Ovary (tissue), 9 donors: ENCODE measurements around the gene ALPG. TPM values are rescaled to one million over a fixed set of nuclear protein-coding genes. Genes with fewer than 3 reads are reported as not detected.

ENCODE experiments used
- DNase-seq, 5 donors: peaks; one replicate each; pipeline ENCODE4 v3.0.0-alpha.2; 2019 to 2020
- H3K27ac ChIP-seq, 2 donors: fragments of 200-600 bp; one replicate each; pipeline versions ENCODE4 v1.5.1 to v1.8.0; 2019 to 2022
- H3K27me3 ChIP-seq: fragments of 200-600 bp; one replicate; pipeline ENCODE4 v1.8.0; 2022
- H3K36me3 ChIP-seq: fragments of 200-600 bp; sonication (generic); one replicate; pipeline ENCODE4 v1.5.1; 2019
- H3K4me1 ChIP-seq: one replicate; pipeline ENCODE4 v1.8.1; 2013; ENCODE audit warnings: mild to moderate bottlenecking, moderate library complexity; ENCODE audit not compliant: insufficient read depth
- H3K4me3 ChIP-seq: fragments of 200-600 bp; sonication (generic); one replicate; pipeline ENCODE4 v1.5.1; 2017
- H3K9me3 ChIP-seq, 2 donors: fragments of 200-600 bp in 1 of 2; sonication (generic) in 1 of 2; one replicate each; pipeline versions ENCODE4 v1.5.1 to v1.8.1; 2013 to 2019; ENCODE audit warnings: mild to moderate bottlenecking in 1 of 2, moderate library complexity in 1 of 2
- EP300 ChIP-seq: sonication (generic); formaldehyde crosslinking; IDR thresholded peaks from one replicate; pipeline ENCODE4 v1.6.1; 2017; ENCODE audit warnings: antibody characterized with exemption
- POLR2A ChIP-seq: fragments of 450-650 bp; IDR thresholded peaks from one replicate; pipeline ENCODE4 v1.6.1; 2017; ENCODE audit warnings: antibody characterized with exemption, mild to moderate bottlenecking, moderate library complexity
- WGBS, 3 donors: extraction: QIAGEN DNeasy Blood & Tissue Kit in 1 of 3; methylation state at CpG; one replicate each; pipeline versions ENCODE4 v1.1.5 to v1.1.7; 2013 to 2017; 5-methylcytosine and 5-hydroxymethylcytosine counted together
- intact Hi-C, 4 donors: fragments of 100-400 bp; cut with DNase I; formaldehyde crosslinking; loops; one replicate each; pipeline versions ENCODE4 v1.11.0 to v1.15.1; 2022 to 2023
- polyA plus RNA-seq, 2 donors: library from polyadenylated mRNA; stranded (reverse); fragments of 200-250 nt in 1 of 2; fragments of 350-450 nt in 1 of 2; fragmentation: Illumina TruSeq in 1 of 2; extraction: RNeasy Lipid Tissue Mini Kit (QIAGEN cat#74804) in 1 of 2; gene quantifications; one replicate each; pipeline ENCODE4 v1.2.3, GENCODE V29; 2013 to 2014
- total RNA-seq, 7 donors: library from RNA; depleted of rRNA in 2 of 7; stranded (reverse); fragments of >200 nt in 2 of 7; fragmentation: NEBNext Ultra II Directional in 3 of 7; extraction: Animal tissue kit (Norgen Biotek cat#: 25700) in 3 of 7; gene quantifications; one replicate each; pipeline versions ENCODE4 v1.1.0 to v1.2.4, GENCODE V29; 2016 to 2023
- TF ChIP-seq, protein P1 (sequence below), 3 donors: fragments of 450-650 bp in 2 of 3; fragments of 200-600 bp in 1 of 3; IDR thresholded peaks; one replicate each; pipeline versions ENCODE4 v1.5.1 to v1.8.0; 2016 to 2022; ENCODE audit warnings: antibody characterized with exemption in 3 of 3, mild to moderate bottlenecking in 1 of 3
- donor health status: DM: no; HTN: no; CAD: no; lungs with moderate emphysema.
- donor health status: DM: no; HTN: no; CAD: no.
- donor health status: Bipolar disorder and iron deficiency.
- donor health status: DM: yes; HTN: yes; CAD: no.
- donor health status: DM: no; HTN: no; CAD: no.
- donor health status: DM: yes; HTN: yes; CAD: no.

ALPG gene
- total and polyA plus RNA-seq, 9 donors, result 0.02 to 0.36 (median 0.11) TPM; not detected in 6

DNA sequence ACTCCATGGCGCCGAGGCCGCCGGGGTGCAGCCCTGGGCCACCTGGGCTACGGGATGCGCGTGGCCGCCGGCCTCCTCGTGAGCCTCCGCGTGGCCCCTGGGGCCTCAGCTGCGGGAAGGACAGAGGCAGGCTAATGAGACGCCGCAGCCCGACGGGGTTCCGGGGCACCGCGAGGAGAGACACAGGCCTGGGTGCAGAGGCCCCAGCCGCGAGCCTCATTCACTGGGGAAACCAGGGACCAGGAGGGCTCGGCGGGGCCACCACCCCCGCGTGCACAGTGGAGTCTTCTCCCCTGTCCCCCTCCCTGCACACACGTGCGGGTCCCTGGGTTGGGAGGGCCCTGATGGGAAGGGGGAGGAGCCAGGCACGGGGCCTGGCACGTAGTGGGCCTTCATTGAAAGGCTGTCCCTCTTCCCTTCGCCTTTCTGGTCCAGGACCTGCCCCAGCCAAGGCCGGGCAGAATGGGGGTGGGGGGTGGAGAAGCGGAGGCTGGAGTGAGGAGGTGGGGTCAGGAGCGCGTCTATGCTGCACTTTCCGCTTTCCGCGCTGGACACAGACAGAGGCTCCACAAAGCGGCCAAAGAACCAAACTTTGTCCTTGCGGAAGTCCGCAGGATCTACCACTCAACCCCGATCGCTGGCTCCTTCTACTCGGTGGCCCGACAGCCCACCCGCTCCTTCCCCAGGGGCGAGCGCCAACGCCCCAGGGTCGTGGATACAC, 19.0 kb upstream of the ALPG start:
- no peaks in the 10 kb centered on the region for H3K27me3 ChIP-seq
- intact Hi-C loops, result no loop called here
- H3K36me3 ChIP-seq, result no peaks in the 10 kb centered on the region
- no peaks in the 10 kb centered on the region for H3K9me3 ChIP-seq
- H3K4me3 ChIP-seq, result no peak overlapping the region
- DNase-seq, result no peak
- TF ChIP-seq POLR2A (no peak), EP300 (no peak)
- TF ChIP-seq, protein P1, sequence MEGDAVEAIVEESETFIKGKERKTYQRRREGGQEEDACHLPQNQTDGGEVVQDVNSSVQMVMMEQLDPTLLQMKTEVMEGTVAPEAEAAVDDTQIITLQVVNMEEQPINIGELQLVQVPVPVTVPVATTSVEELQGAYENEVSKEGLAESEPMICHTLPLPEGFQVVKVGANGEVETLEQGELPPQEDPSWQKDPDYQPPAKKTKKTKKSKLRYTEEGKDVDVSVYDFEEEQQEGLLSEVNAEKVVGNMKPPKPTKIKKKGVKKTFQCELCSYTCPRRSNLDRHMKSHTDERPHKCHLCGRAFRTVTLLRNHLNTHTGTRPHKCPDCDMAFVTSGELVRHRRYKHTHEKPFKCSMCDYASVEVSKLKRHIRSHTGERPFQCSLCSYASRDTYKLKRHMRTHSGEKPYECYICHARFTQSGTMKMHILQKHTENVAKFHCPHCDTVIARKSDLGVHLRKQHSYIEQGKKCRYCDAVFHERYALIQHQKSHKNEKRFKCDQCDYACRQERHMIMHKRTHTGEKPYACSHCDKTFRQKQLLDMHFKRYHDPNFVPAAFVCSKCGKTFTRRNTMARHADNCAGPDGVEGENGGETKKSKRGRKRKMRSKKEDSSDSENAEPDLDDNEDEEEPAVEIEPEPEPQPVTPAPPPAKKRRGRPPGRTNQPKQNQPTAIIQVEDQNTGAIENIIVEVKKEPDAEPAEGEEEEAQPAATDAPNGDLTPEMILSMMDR (IDR thresholded peaks at IDR 0.05), result no peak
- H3K27ac ChIP-seq, result no peak overlapping the region
- H3K4me1 ChIP-seq, result peaks cover 11% of the 10 kb centered on the region
- 13 to 25% (median 20%) methylated on average over 37 to 49 of the region's 50 CpGs for WGBS, 3 donors

DNA sequence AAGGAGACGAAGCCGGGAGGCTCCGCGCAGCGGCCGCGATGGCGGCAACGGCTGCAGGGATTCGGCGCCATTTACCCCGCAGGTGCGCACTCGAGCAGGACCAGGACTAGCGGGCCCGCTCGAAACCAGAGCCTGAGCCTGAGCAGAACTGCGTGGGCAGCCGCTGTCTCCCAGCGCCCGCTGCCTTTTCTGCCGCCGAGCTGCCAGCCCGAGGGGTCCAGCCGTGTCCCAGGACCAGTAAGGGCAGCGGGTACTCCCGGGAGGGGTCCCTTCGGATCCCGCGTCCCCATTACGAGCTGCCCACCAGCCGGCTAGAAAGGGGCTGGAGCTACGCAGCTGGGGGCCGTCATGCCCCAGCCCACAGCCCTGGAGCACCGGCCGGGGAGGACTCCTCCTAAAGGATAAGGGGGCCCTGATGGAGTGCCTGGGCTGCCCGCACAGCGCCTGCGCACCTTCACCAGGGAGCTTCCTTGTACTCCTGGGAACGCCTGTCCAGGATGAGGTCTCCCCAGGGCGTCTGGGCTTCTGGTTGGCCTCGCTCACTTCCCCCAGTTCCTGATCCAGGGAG, 18.2 kb upstream of the ALPG start:
- no peak for DNase-seq
- Histone ChIP-seq H3K9me3 (no peaks in the 10 kb centered on the region), H3K4me1 (peaks cover 11% of the 10 kb centered on the region), H3K36me3 (no peaks in the 10 kb centered on the region), H3K27ac (no peak overlapping the region), H3K4me3 (no peak overlapping the region), H3K27me3 (no peaks in the 10 kb centered on the region)
- WGBS, 3 donors, result 30 to 63% (median 33%) methylated on average over 6 to 42 of the region's 42 CpGs
- TF ChIP-seq EP300, result no peak
- TF ChIP-seq, protein P1 (IDR thresholded peaks at IDR 0.05), result no peak
- no peak for TF ChIP-seq POLR2A
- intact Hi-C loops, result no loop called here

DNA sequence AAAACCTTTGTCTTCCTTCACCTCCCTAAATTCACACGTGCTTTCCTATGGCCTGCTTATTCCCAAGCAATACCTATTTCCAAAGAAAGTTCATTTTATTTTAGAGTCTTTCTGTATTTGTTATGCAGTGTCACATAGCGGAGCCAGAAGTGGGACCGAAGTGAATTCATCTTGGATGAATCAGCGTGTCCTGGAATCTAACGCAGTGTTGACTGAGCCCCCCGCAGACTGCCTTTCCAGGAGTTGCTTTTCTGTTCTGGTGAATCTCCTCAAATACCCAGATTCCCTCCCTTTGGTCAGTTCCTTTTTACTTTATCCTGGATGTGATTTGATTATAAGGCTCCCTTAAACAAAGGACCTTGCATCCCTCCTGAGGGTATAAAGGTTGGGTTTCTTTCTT, 17.3 kb upstream of the ALPG start:
- DNase-seq, result no peak
- H3K4me3 ChIP-seq, result no peak overlapping the region
- no peaks in the 10 kb centered on the region for H3K27me3 ChIP-seq
- H3K27ac ChIP-seq, result no peak overlapping the region
- 61 to 75% (median 67%) methylated on average over 6 of the region's 6 CpGs for WGBS, 3 donors
- H3K9me3 ChIP-seq, result no peaks in the 10 kb centered on the region
- TF ChIP-seq EP300 (no peak), POLR2A (no peak)
- TF ChIP-seq, protein P1 (IDR thresholded peaks at IDR 0.05), result no peak
- H3K4me1 ChIP-seq, result peaks cover 11% of the 10 kb centered on the region
- H3K36me3 ChIP-seq, result no peaks in the 10 kb centered on the region
- intact Hi-C loops, result no loop called here

- Histone ChIP-seq H3K4me1 (peaks cover 7% of the 10 kb centered on the region), H3K27me3 (no peaks in the 10 kb centered on the region), H3K36me3 (no peaks in the 10 kb centered on the region), H3K9me3 (no peaks in the 10 kb centered on the region), H3K4me3 (no peak overlapping the region), H3K27ac (no peak overlapping the region)
- 50 to 56% (median 50%) methylated on average over 3 of the region's 3 CpGs for WGBS, 3 donors
- no peak for DNase-seq
- intact Hi-C loops, result no loop called here
- no peak for TF ChIP-seq POLR2A
- TF ChIP-seq, protein P1 (IDR thresholded peaks at IDR 0.05), result no peak
- no peak for TF ChIP-seq EP300
Observed at GRCh38 chr2:232390661-232391060, 16.0 kb upstream of the ALPG start.
